HFF-Myc (cell line): Measurements from ENCODE around the gene ANKRD63.
A peak's percentile ranks its signal among the peaks of the same experiment; 100 is the strongest.

Experiments used
- DNase-seq: peaks from one replicate; pipeline ENCODE4 v3.0.0-alpha.2; 2011; ENCODE audit warnings: low read depth; ENCODE audit errors: extremely low read depth
- H3K4me3 ChIP-seq: replicated peaks from 2 replicates; pipeline ENCODE4 v1.5.1; 2011; ENCODE audit warnings: low read depth, mild to moderate bottlenecking, control low read depth, low read length
- CTCF ChIP-seq: IDR thresholded peaks from 2 replicates; pipeline ENCODE4 v1.5.1; 2012; ENCODE audit warnings: mild to moderate bottlenecking, low read depth, low read length, control low read depth; ENCODE audit errors: missing control alignments

ANKRD63 gene

GRCh38 chr15:40307421-40308211 is 24.8 kb upstream of the ANKRD63 start, which contains the start of gene PLCB2:
Gene PLCB2, minus strand, starts transcription at chr15:40307935. Its CDS starts 263 bp downstream, at chr15:40307672.
- no peak within 1 kb of the TSS for H3K4me3 ChIP-seq
- no peak for DNase-seq
- TF ChIP-seq CTCF: peak; percentile 36

DNA sequence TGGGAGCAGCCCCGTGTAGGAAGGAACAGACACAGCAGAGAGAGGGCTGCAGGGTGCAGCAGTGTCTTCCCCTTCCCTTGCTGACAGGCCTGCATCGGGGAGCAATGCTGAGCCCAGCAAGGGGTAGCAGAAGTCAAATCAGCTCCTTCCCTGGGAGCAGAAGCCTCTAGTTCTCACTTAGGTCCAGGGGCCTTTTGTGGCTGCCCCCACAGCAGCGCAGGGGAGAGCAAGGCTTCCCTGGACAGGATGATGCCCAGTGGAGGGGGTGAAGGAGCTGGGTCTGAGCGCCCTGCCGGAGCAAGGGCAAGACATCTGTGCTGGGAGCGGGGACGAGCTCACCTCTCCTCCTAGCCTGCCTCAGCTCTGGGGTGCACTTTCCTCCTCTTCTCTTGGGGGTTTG is 24.0 kb upstream of the ANKRD63 start:
- DNase-seq: no peak
- H3K4me3 ChIP-seq: no peak overlapping the region
- no peak for TF ChIP-seq CTCF

- no peak for TF ChIP-seq CTCF
- no peak overlapping the region for H3K4me3 ChIP-seq
- no peak for DNase-seq
Observed at GRCh38 chr15:40306371-40306770, 23.5 kb upstream of the ANKRD63 start.

GRCh38 chr15:40305281-40305680 is 22.4 kb upstream of the ANKRD63 start:
- no peak for TF ChIP-seq CTCF
- DNase-seq: no peak
- no peak overlapping the region for H3K4me3 ChIP-seq

DNA sequence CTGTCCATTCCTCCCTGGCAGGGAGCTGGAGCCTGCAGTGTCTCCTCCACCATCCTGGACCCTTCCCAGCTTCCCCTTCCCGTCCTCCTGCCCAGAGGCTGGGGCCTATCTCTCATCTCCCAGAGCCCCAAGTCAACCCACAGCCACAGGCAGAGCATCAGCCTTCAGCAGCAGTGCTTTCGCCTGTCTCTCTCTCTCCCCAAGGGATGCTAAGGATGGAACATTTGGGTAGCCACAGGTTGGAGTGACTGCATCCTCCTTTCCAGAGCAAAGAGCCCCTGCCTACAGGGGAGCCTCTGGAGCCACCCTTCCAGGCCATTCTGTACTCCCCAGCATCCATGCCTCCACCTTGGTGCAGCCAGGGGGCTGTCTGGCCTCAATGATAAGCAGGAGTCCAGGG is 20.7 kb upstream of the ANKRD63 start:
- H3K4me3 ChIP-seq: no peak overlapping the region
- no peak for DNase-seq
- no peak for TF ChIP-seq CTCF

- H3K4me3 ChIP-seq: no peak overlapping the region
- no peak for TF ChIP-seq CTCF
Observed at GRCh38 chr15:40302981-40303380, 20.1 kb upstream of the ANKRD63 start.

More at GRCh38 chr15:40302981-40303380, 20.1 kb upstream of the ANKRD63 start:
- no peak for DNase-seq
